Activated CD4-positive, alpha-beta T cell treated with anti-CD3 and anti-CD28 coated beads for 36 hours (primary cell): Measurements from ENCODE around the gene SNX17. TPM values are rescaled to one million over a fixed set of nuclear protein-coding genes. Genes with fewer than 3 reads are reported as not detected.

Source experiments
- ATAC-seq: fragments of 200-7000 bp; cut with Tn5 transposase; one replicate; pipeline ENCODE4 v1.10.0; 2021; ENCODE audit warnings: mild to moderate bottlenecking, moderate library complexity
- CTCF ChIA-PET: fragments of 350-600 bp; sonication (Branson Sonifier 250); formaldehyde crosslinking; loops from one replicate; lab custom pipeline; 2021; ENCODE audit warnings: antibody characterized with exemption; lab: Charles Lee
- POLR2A ChIA-PET: fragments of 350-600 bp; sonication (Branson Sonifier 250); formaldehyde crosslinking; loops from one replicate; lab custom pipeline; 2021; ENCODE audit warnings: antibody characterized with exemption, inconsistent platforms; lab: Charles Lee
- DNase-seq: peaks from one replicate; pipeline ENCODE4 v3.0.0-alpha.2; 2020
- H3K27ac Mint-ChIP-seq: one replicate; pipeline ENCODE4 v1.8.0; 2021; ENCODE audit warnings: mixed read lengths
- H3K27me3 Mint-ChIP-seq: one replicate; pipeline ENCODE4 v1.8.0; 2021; ENCODE audit warnings: mixed read lengths
- H3K36me3 Mint-ChIP-seq: one replicate; pipeline ENCODE4 v1.8.0; 2021; ENCODE audit warnings: low read depth, mixed read lengths
- H3K4me1 Mint-ChIP-seq: one replicate; pipeline ENCODE4 v1.8.0; 2021; ENCODE audit warnings: mixed read lengths
- H3K4me3 Mint-ChIP-seq: one replicate; pipeline ENCODE4 v1.8.0; 2021; ENCODE audit warnings: mild to moderate bottlenecking, moderate library complexity, mixed read lengths
- H3K9me3 Mint-ChIP-seq: one replicate; pipeline ENCODE4 v1.8.0; 2021; ENCODE audit warnings: low read depth, mixed read lengths
- intact Hi-C, 2 experiments: fragments of 100-400 bp; cut with DNase I in 1 of 2; cut with micrococcal nuclease in 1 of 2; formaldehyde crosslinking; loops; one replicate each; pipeline versions ENCODE4 v1.14.2 to v1.15.1; 2022 to 2024; cut with DNase I, micrococcal nuclease
- total RNA-seq, 2 experiments: library from RNA; stranded (reverse); gene quantifications; one replicate each; pipeline ENCODE4 v1.2.3, GENCODE V29; 2021

Gene SNX17
- total RNA-seq, 2 experiments from 2014 or later: 63.9 to 82.1 TPM

- H3K27ac Mint-ChIP-seq: peak overlapping the region; percentile 93
- peaks cover 69% of the 10 kb centered on the region for H3K36me3 Mint-ChIP-seq
- intact Hi-C loops: no loop called here
Measured at GRCh38 chr2:27378809-27379290, 8.4 kb downstream of the SNX17 start.

GRCh38 chr2:27379383-27379835 is 9.0 kb downstream of the SNX17 start:
- peaks cover 29% of the 10 kb centered on the region for H3K4me1 Mint-ChIP-seq
- ChIA-PET CTCF (interaction anchor here (0.6 to 2.1 kb wide), 8 partner anchors 8 to 76 kb away, joined by 3 to 18 read pairs (median 4); partner anchors contain the start of genes EIF2B4, NRBP1, PPM1G and SNX17), POLR2A (no interaction called here)
- DNase-seq: no peak
- H3K36me3 Mint-ChIP-seq: peaks cover 70% of the 10 kb centered on the region
- H3K27ac Mint-ChIP-seq: peak overlapping the region; percentile 93
- intact Hi-C loops: no loop called here
- H3K9me3 Mint-ChIP-seq: no peaks in the 10 kb centered on the region
- H3K27me3 Mint-ChIP-seq: no peaks in the 10 kb centered on the region
- no peak for ATAC-seq
- H3K4me3 Mint-ChIP-seq: peak overlapping the region; percentile 89

More at GRCh38 chr2:27378809-27379290, 8.4 kb downstream of the SNX17 start:
- peak overlapping the region; percentile 89 for H3K4me3 Mint-ChIP-seq
- H3K4me1 Mint-ChIP-seq: peaks cover 26% of the 10 kb centered on the region
- H3K27me3 Mint-ChIP-seq: no peaks in the 10 kb centered on the region
- ChIA-PET CTCF (interaction anchor here (0.8 to 2.1 kb wide), 7 partner anchors 8 to 75 kb away, joined by 3 to 18 read pairs (median 4); partner anchors contain the start of genes EIF2B4, NRBP1, PPM1G and SNX17), POLR2A (no interaction called here)
- no peak for ATAC-seq
- DNase-seq: no peak
- H3K9me3 Mint-ChIP-seq: no peaks in the 10 kb centered on the region

GRCh38 chr2:27379836-27380625 is 9.6 kb downstream of the SNX17 start:
- DNase-seq (peak; percentile 74), ATAC-seq (peak; percentile 40)
- peaks cover 67% of the 10 kb centered on the region for H3K36me3 Mint-ChIP-seq
- H3K27ac Mint-ChIP-seq: peak overlapping the region; percentile 93
- POLR2A ChIA-PET: interaction anchor here (1.0 kb wide), 1 partner anchor 49 kb away, joined by 3 read pairs; the partner anchor contains the start of gene NRBP1
- CTCF ChIA-PET: interaction anchor here (0.6 to 2.1 kb wide), 8 partner anchors 8 to 76 kb away, joined by 3 to 18 read pairs (median 4); partner anchors contain the start of genes EIF2B4, NRBP1, PPM1G and SNX17
- H3K9me3 Mint-ChIP-seq: no peaks in the 10 kb centered on the region
- H3K27me3 Mint-ChIP-seq: no peaks in the 10 kb centered on the region
- H3K4me3 Mint-ChIP-seq: peak overlapping the region; percentile 89
- intact Hi-C loops: loop anchor here (1.0 to 2.0 kb wide), 10 partner anchors 10 to 283 kb away; partner anchors contain the start of genes EIF2B4 (in 2 of the 2), PPM1G (in 2 of the 2), SLC4A1AP (in 2 of the 2) and SNX17 (in 2 of the 2)
- peaks cover 29% of the 10 kb centered on the region for H3K4me1 Mint-ChIP-seq

- ATAC-seq (peak; percentile 91), DNase-seq (peak; percentile 95)
- intact Hi-C loops: loop anchor here (1.0 to 2.0 kb wide), 10 partner anchors 11 to 282 kb away; partner anchors contain the start of genes EIF2B4 (in 2 of the 2), PPM1G (in 2 of the 2), SLC4A1AP (in 2 of the 2) and SNX17 (in 2 of the 2)
- peak within 1 kb of the TSS; percentile 96 for H3K27ac Mint-ChIP-seq
- peaks cover 69% of the 10 kb centered on the region for H3K36me3 Mint-ChIP-seq
- H3K4me1 Mint-ChIP-seq: peaks cover 29% of the 10 kb centered on the region
- ChIA-PET POLR2A (interaction anchor here (1.0 kb wide), 1 partner anchor 48 kb away, joined by 3 read pairs; the partner anchor contains the start of gene NRBP1), CTCF (interaction anchor here (0.6 to 2.1 kb wide), 4 partner anchors 10 to 182 kb away, joined by 3 to 18 read pairs (median 7); partner anchors contain the start of genes EIF2B4, NRBP1 and SNX17)
- no peaks in the 10 kb centered on the region for H3K9me3 Mint-ChIP-seq
- no peaks in the 10 kb centered on the region for H3K27me3 Mint-ChIP-seq
- H3K4me3 Mint-ChIP-seq: peak within 1 kb of the TSS; percentile 89
Measured at GRCh38 chr2:27380626-27381545, 10.5 kb downstream of the SNX17 start, which contains the start of gene ZNF513. TSS of gene ZNF513 (minus strand) at chr2:27380734. CDS start at chr2:27380526, 208 bp downstream.

GRCh38 chr2:27381577-27382181 is 11.3 kb downstream of the SNX17 start:
- CTCF ChIA-PET: no interaction called here
- Mint-ChIP-seq H3K4me3 (peak overlapping the region; percentile 89), H3K36me3 (peaks cover 62% of the 10 kb centered on the region), H3K27me3 (no peaks in the 10 kb centered on the region), H3K27ac (peak overlapping the region; percentile 96), H3K4me1 (peaks cover 29% of the 10 kb centered on the region), H3K9me3 (no peaks in the 10 kb centered on the region)
- no peak for DNase-seq
- no peak for ATAC-seq
- POLR2A ChIA-PET: no interaction called here
- intact Hi-C loops: loop anchor here in 1 of 2 experiments (2.0 kb wide), 2 partner anchors 27 to 281 kb away; partner anchors contain the start of genes PPM1G, SLC4A1AP and SUPT7L

GRCh38 chr2:27390822-27391679 is 20.6 kb downstream of the SNX17 start:
- H3K9me3 Mint-ChIP-seq: no peaks in the 10 kb centered on the region
- ChIA-PET CTCF (interaction anchor here (0.7 to 2.5 kb wide), 2 partner anchors 39 to 112 kb away, joined by 3 to 7 read pairs; no protein-coding TSS in a partner anchor), POLR2A (no interaction called here)
- H3K4me1 Mint-ChIP-seq: peaks cover 26% of the 10 kb centered on the region
- intact Hi-C loops: no loop called here
- H3K36me3 Mint-ChIP-seq: peaks cover 26% of the 10 kb centered on the region
- no peaks in the 10 kb centered on the region for H3K27me3 Mint-ChIP-seq
- peak; percentile 70 for ATAC-seq
- peak overlapping the region; percentile 16 for H3K4me3 Mint-ChIP-seq
- peak overlapping the region; percentile 77 for H3K27ac Mint-ChIP-seq
- DNase-seq: no peak

GRCh38 chr2:27393225-27393624 is 22.8 kb downstream of the SNX17 start:
- H3K27ac Mint-ChIP-seq: no peak overlapping the region
- CTCF ChIA-PET: interaction anchor here (0.6 to 2.5 kb wide), 2 partner anchors 37 to 726 kb away, joined by 3 to 7 read pairs; no protein-coding TSS in a partner anchor

GRCh38 chr2:27398962-27399361 is 28.5 kb downstream of the SNX17 start:
- peak overlapping the region; percentile 68 for H3K27ac Mint-ChIP-seq
- DNase-seq (no peak), ATAC-seq (no peak)
- ChIA-PET CTCF (no interaction called here), POLR2A (no interaction called here)
- no peaks in the 10 kb centered on the region for H3K9me3 Mint-ChIP-seq
- no peak overlapping the region for H3K4me3 Mint-ChIP-seq
- peaks cover 24% of the 10 kb centered on the region for H3K36me3 Mint-ChIP-seq
- no peaks in the 10 kb centered on the region for H3K27me3 Mint-ChIP-seq
- peaks cover 32% of the 10 kb centered on the region for H3K4me1 Mint-ChIP-seq
- intact Hi-C loops: no loop called here

More at GRCh38 chr2:27393225-27393624, 22.8 kb downstream of the SNX17 start:
- intact Hi-C loops: no loop called here
- Mint-ChIP-seq H3K4me1 (peaks cover 35% of the 10 kb centered on the region), H3K4me3 (no peak overlapping the region), H3K36me3 (peaks cover 27% of the 10 kb centered on the region), H3K27me3 (no peaks in the 10 kb centered on the region), H3K9me3 (no peaks in the 10 kb centered on the region)
- ATAC-seq (no peak), DNase-seq (no peak)
- POLR2A ChIA-PET: no interaction called here

- no peaks in the 10 kb centered on the region for H3K27me3 Mint-ChIP-seq
- H3K4me1 Mint-ChIP-seq: peaks cover 39% of the 10 kb centered on the region
- no peaks in the 10 kb centered on the region for H3K9me3 Mint-ChIP-seq
- CTCF ChIA-PET: interaction anchor here (0.6 to 1.3 kb wide), 2 partner anchors 10 to 15 kb away, joined by 4 read pairs; no protein-coding TSS in a partner anchor
- ATAC-seq (no peak), DNase-seq (no peak)
- H3K36me3 Mint-ChIP-seq: peaks cover 28% of the 10 kb centered on the region
- intact Hi-C loops: no loop called here
- H3K27ac Mint-ChIP-seq: peak overlapping the region; percentile 38
- H3K4me3 Mint-ChIP-seq: no peak overlapping the region
- POLR2A ChIA-PET: no interaction called here
Measured at GRCh38 chr2:27400348-27401135, 30.1 kb downstream of the SNX17 start.
